ENCODE measurements around the gene TMOD2.

GRCh38 chr15:51759557-51760070 is 8.2 kb downstream of the TMOD2 start:
- no peak for TF ChIP-seq POLR2AphosphoS5 (IDR thresholded peaks at IDR 0.05; ENCODE audit: low read depth, low read length)
- no peak for TF ChIP-seq TAF1 (IDR thresholded peaks at IDR 0.05; ENCODE audit: low read depth, low read length)

Measured in GM12891 (cell line).